Lower leg skin (tissue), 4 donors: ENCODE results near the gene GRM8. TPM values are rescaled to one million over a fixed set of nuclear protein-coding genes. Genes with fewer than 3 reads are reported as not detected.

Experiments used
- DNase-seq, 2 donors: peaks; one replicate each; pipeline ENCODE4 v3.0.0-alpha.2; 2019; ENCODE audit warnings: low spot score in 2 of 2
- H3K4me3 ChIP-seq: fragments of 200-600 bp; sonication (generic); 2 replicates; pipeline ENCODE4 v1.5.1; 2017; ENCODE audit warnings: mild to moderate bottlenecking, low read depth; ENCODE audit not compliant: poor library complexity, severe bottlenecking
- POLR2A ChIP-seq, 2 donors: fragments of 450-650 bp; IDR thresholded peaks; one replicate each; pipeline ENCODE4 v1.6.1; 2016 to 2017; ENCODE audit warnings: antibody characterized with exemption in 2 of 2, mild to moderate bottlenecking in 1 of 2, moderate library complexity in 1 of 2
- WGBS, 2 donors: methylation state at CpG; one replicate each; pipeline ENCODE4 v1.1.5; 2018; 5-methylcytosine and 5-hydroxymethylcytosine counted together
- intact Hi-C: fragments of 100-400 bp; cut with DNase I; formaldehyde crosslinking; loops from one replicate; pipeline ENCODE4 v1.15.0; 2023; ENCODE audit warnings: low total_unique reads
- total RNA-seq, 4 donors: library from RNA; depleted of rRNA; stranded (reverse); fragments of >200 nt; gene quantifications; one replicate each; pipeline ENCODE4 v1.1.0, GENCODE V29; 2016
- TF ChIP-seq, protein P1 (sequence below), 3 donors: fragments of 450-650 bp; IDR thresholded peaks; one replicate each; pipeline ENCODE4 v1.5.1; 2016; ENCODE audit warnings: antibody characterized with exemption in 3 of 3, mild to moderate bottlenecking in 3 of 3, moderate library complexity in 2 of 3

Gene GRM8
- total RNA-seq, 4 donors from 2014 or later, result 0.45 TPM; not detected in 3

DNA sequence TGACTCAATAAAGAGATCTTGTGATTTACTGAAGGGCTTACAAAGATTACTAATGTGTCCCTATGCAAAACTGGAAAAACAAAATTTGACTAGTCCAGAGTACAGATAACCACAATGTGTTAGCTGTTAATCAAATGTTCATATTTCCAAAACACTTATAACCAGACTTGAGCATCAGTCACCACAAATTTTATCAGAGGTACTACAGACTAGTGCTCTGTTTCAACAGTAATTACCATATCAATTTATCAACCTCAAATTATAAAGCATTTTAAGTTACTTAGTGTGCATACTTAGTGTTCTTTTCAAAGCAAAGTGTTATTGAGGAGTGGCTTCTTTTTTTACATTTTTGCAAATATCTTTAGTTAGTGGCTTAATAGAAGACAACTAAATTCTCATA is 765.9 kb downstream of the GRM8 start:
- H3K4me3 ChIP-seq, result no peak overlapping the region
- DNase-seq, result no peak
- intact Hi-C loops, result no loop called here
- TF ChIP-seq, protein P1, sequence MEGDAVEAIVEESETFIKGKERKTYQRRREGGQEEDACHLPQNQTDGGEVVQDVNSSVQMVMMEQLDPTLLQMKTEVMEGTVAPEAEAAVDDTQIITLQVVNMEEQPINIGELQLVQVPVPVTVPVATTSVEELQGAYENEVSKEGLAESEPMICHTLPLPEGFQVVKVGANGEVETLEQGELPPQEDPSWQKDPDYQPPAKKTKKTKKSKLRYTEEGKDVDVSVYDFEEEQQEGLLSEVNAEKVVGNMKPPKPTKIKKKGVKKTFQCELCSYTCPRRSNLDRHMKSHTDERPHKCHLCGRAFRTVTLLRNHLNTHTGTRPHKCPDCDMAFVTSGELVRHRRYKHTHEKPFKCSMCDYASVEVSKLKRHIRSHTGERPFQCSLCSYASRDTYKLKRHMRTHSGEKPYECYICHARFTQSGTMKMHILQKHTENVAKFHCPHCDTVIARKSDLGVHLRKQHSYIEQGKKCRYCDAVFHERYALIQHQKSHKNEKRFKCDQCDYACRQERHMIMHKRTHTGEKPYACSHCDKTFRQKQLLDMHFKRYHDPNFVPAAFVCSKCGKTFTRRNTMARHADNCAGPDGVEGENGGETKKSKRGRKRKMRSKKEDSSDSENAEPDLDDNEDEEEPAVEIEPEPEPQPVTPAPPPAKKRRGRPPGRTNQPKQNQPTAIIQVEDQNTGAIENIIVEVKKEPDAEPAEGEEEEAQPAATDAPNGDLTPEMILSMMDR (IDR thresholded peaks at IDR 0.05), result no peak
- no peak for TF ChIP-seq POLR2A (IDR thresholded peaks at IDR 0.05)

- intact Hi-C loops, result no loop called here
- DNase-seq, result no peak
- TF ChIP-seq, protein P1 (IDR thresholded peaks at IDR 0.05), result no peak
- no peak for TF ChIP-seq POLR2A (IDR thresholded peaks at IDR 0.05)
- 68 to 72% methylated on average over 4 of the region's 4 CpGs for WGBS, 2 donors
- H3K4me3 ChIP-seq, result no peak overlapping the region
Measured at GRCh38 chr7:126485791-126486190, 767.0 kb downstream of the GRM8 start.

DNA sequence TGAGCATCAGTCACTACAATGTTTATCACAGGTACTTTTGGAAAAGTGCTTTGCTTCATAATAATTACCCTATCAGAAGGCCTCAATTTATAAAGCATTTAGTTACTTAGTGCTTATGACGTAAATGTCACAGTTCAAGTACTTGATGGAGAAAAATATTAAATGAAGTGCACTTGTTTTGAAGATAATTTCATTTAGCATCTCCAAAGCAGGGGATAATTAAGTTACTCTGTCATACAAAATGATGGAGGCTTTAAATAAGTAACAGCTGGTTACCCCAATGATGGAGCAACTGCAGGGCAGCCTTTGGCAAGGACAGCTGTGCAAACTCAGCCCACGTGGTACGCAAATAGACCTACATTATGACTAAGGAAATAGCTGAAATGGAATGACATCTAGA is 768.8 kb downstream of the GRM8 start:
- no peak overlapping the region for H3K4me3 ChIP-seq
- TF ChIP-seq, protein P1 (IDR thresholded peaks at IDR 0.05), result no peak
- no peak for TF ChIP-seq POLR2A (IDR thresholded peaks at IDR 0.05)
- intact Hi-C loops, result no loop called here
- DNase-seq, result no peak
- 67 to 82% methylated on average over 3 of the region's 3 CpGs for WGBS, 2 donors

DNA sequence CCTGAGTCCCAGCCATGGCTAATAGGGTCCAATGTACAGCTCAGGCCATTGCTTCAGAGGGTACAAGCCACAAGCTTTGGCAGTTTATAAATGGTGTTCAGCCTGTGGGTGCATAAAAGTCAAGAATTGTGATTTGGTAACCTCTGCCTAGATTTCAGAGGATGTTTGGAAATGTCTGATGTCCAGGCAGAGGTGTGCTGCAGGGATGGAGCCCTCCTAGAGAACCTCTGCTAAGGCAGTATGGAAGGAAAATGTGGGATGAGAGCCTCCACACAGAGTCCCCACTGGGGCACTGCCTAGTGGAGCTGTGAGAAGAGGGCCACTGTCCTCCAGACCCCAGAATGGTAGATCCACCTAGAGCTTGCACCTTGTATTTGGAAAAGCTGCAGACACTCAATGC is 779.9 kb downstream of the GRM8 start:
- DNase-seq, result no peak
- intact Hi-C loops, result no loop called here
- H3K4me3 ChIP-seq, result no peak overlapping the region
- no peak for TF ChIP-seq POLR2A (IDR thresholded peaks at IDR 0.05)
- TF ChIP-seq, protein P1 (IDR thresholded peaks at IDR 0.05), result no peak

DNA sequence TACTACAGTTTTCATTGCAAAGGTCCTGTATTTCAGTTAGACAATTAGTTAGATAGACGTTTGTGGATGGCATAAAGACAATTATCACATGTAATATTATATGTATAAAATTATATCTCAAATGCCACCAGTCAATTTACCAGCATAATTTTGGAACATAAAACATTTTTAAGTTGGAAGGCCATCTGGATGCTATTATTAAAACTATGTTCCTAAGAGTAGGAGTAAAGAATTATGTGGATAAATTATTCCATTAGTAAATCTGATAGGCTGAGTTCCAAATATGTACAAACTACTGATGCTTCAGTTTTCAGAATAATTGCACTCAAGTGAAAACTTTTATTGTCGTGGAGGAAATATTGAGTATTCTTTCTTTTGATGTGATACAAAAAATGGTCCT is 790.3 kb downstream of the GRM8 start:
- no peak for TF ChIP-seq POLR2A (IDR thresholded peaks at IDR 0.05)
- TF ChIP-seq, protein P1 (IDR thresholded peaks at IDR 0.05), result no peak
- intact Hi-C loops, result no loop called here
- DNase-seq, result no peak
- 33 to 42% methylated on average over 2 of the region's 2 CpGs for WGBS, 2 donors
- no peak overlapping the region for H3K4me3 ChIP-seq

DNA sequence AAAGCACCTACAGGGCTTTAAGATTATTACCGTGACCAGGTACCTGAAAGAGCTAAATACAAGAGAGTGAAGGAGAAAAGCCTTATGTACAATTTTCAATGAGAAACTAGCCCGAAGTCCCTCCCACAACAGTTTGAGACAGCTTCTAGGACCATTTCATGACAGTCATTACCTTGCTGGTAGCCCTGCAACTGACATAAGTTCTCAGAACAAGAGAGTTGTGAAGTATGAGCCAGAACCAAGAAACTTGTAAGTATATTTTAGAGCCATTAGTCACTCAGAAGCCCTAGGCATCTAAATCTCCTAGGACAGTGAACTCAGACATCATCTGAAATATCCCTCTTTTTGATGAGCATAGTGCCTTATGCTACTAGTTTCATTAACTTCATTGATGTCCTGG is 792.1 kb downstream of the GRM8 start:
- intact Hi-C loops, result no loop called here
- no peak for DNase-seq
- no peak overlapping the region for H3K4me3 ChIP-seq
- 73 to 92% methylated on average over 2 of the region's 2 CpGs for WGBS, 2 donors
- TF ChIP-seq, protein P1 (IDR thresholded peaks at IDR 0.05), result no peak
- TF ChIP-seq POLR2A (IDR thresholded peaks at IDR 0.05), result no peak
